NCI-H2196 treated with DMSO at 0.1 percent for 48 hours (cell line): ENCODE data around the gene TRIM26.
"Not testable (repeated sequence)": the region's sequence is repeated elsewhere in the genome, so short reads cannot be mapped to it uniquely, and the experiment has no call there.

Source experiments
- DNase-seq: peaks from one replicate; lab custom pipeline; 2025; ENCODE audit not compliant: unreplicated experiment; lab: John Stamatoyannopoulos, UW

TRIM26 gene

GRCh38 chr6:30172681-30173080 lies 40.5 kb downstream of the TRIM26 start:
- DNase-seq, result no peak

- no peak for DNase-seq
Observed at GRCh38 chr6:30171677-30172471, 41.3 kb downstream of the TRIM26 start.

- peak; percentile 31 for DNase-seq
Observed at GRCh38 chr6:30169658-30170614, 43.3 kb downstream of the TRIM26 start.

- DNase-seq, result no peak
Observed at GRCh38 chr6:30168741-30169140, 44.5 kb downstream of the TRIM26 start.

GRCh38 chr6:30167101-30167500 lies 46.1 kb downstream of the TRIM26 start:
- DNase-seq, result no peak

- DNase-seq, result not testable (repeated sequence)
Observed at GRCh38 chr6:30165238-30165637, 48.0 kb downstream of the TRIM26 start.

- no peak for DNase-seq
Observed at GRCh38 chr6:30164714-30165113, 48.5 kb downstream of the TRIM26 start.

- no peak for DNase-seq
Observed at GRCh38 chr6:30163918-30164654, 49.1 kb downstream of the TRIM26 start.

GRCh38 chr6:30163090-30163917 lies 49.9 kb downstream of the TRIM26 start, which contains the start of gene TRIM15:
TSS of gene TRIM15 (plus strand) at chr6:30163546. CDS start at chr6:30163685, 139 bp downstream.
- DNase-seq, result no peak

GRCh38 chr6:30162265-30163089 lies 50.7 kb downstream of the TRIM26 start:
- no peak for DNase-seq

GRCh38 chr6:30160785-30161531 lies 52.2 kb downstream of the TRIM26 start, which contains the start of gene TRIM10:
TSS of gene TRIM10 (minus strand) at chr6:30161211. CDS start at chr6:30160858, 353 bp downstream.
- no peak for DNase-seq

- no peak for DNase-seq
Observed at GRCh38 chr6:30160008-30160784, 53.0 kb downstream of the TRIM26 start.

GRCh38 chr6:30158475-30159040 lies 54.6 kb downstream of the TRIM26 start:
- DNase-seq, result no peak

GRCh38 chr6:30157999-30158398 lies 55.2 kb downstream of the TRIM26 start:
- DNase-seq, result no peak

- DNase-seq, result no peak
Observed at GRCh38 chr6:30157581-30157980, 55.6 kb downstream of the TRIM26 start.

- DNase-seq, result no peak
Observed at GRCh38 chr6:30156774-30157173, 56.4 kb downstream of the TRIM26 start.

- DNase-seq, result no peak
Observed at GRCh38 chr6:30156262-30156599, 57.0 kb downstream of the TRIM26 start.
